CD4-positive, alpha-beta T cell (primary cell): Measurements from ENCODE around the gene QSOX1. TPM values are rescaled to one million over a fixed set of nuclear protein-coding genes. Genes with fewer than 3 reads are reported as not detected.

Experiments
- ATAC-seq: fragments of 200-7000 bp; cut with Tn5 transposase; one replicate; pipeline ENCODE4 v1.10.0; 2022; ENCODE audit warnings: mild to moderate bottlenecking; ENCODE audit not compliant: poor library complexity
- CTCF ChIA-PET: fragments of 350-600 bp; sonication (Branson Sonifier 250); formaldehyde crosslinking; loops from one replicate; lab custom pipeline; 2021; ENCODE audit warnings: antibody characterized with exemption, inconsistent platforms; lab: Charles Lee
- POLR2A ChIA-PET: fragments of 350-600 bp; sonication (Branson Sonifier 250); formaldehyde crosslinking; loops from one replicate; lab custom pipeline; 2021; ENCODE audit warnings: antibody characterized with exemption, inconsistent platforms; lab: Charles Lee
- DNase-seq, 14 experiments: peaks; one replicate each; pipeline ENCODE4 v3.0.0-alpha.2; 2013 to 2020; ENCODE audit warnings: mixed read lengths in 2 of 14
- H3K27ac ChIP-seq, 2 donors: one replicate each; pipeline versions ENCODE4 v1.5.1 to v1.7.0; 2013; ENCODE audit warnings: low read length in 2 of 2, low read depth in 1 of 2, mild to moderate bottlenecking in 1 of 2
- H3K27me3 ChIP-seq, 2 experiments: 1 replicate in 1 of 2; 2 replicates in 1 of 2; pipeline versions ENCODE4 v1.6.1 to v1.7.0; 2013; ENCODE audit warnings: low read length in 2 of 2, control low read depth in 1 of 2, mild to moderate bottlenecking in 1 of 2, moderate library complexity in 1 of 2; ENCODE audit not compliant: insufficient read depth in 2 of 2, control insufficient read depth in 1 of 2
- H3K36me3 ChIP-seq: one replicate; pipeline ENCODE4 v1.6.1; 2013; ENCODE audit warnings: low read length, control low read depth; ENCODE audit not compliant: insufficient read depth
- H3K4me1 ChIP-seq: one replicate; pipeline ENCODE4 v1.6.1; 2013; ENCODE audit warnings: low read length, control low read depth; ENCODE audit not compliant: insufficient read depth
- H3K4me3 ChIP-seq: one replicate; pipeline ENCODE4 v1.5.1; 2013; ENCODE audit warnings: mild to moderate bottlenecking, low read length, moderate library complexity
- H3K9me3 ChIP-seq, 2 experiments: 1 replicate in 1 of 2; 2 replicates in 1 of 2; pipeline versions ENCODE4 v1.6.1 to v1.7.0; 2013; ENCODE audit warnings: low read length in 2 of 2, mild to moderate bottlenecking in 2 of 2, control low read depth in 1 of 2, moderate library complexity in 1 of 2; ENCODE audit not compliant: control insufficient read depth in 1 of 2, insufficient read depth in 1 of 2
- H3K27ac Mint-ChIP-seq: one replicate; pipeline ENCODE4 v1.8.0; 2020; ENCODE audit warnings: mixed read lengths
- H3K27me3 Mint-ChIP-seq: one replicate; pipeline ENCODE4 v1.8.0; 2021; ENCODE audit warnings: mixed read lengths
- H3K36me3 Mint-ChIP-seq: one replicate; pipeline ENCODE4 v1.8.0; 2021; ENCODE audit warnings: low read depth, mixed read lengths
- H3K4me1 Mint-ChIP-seq: one replicate; pipeline ENCODE4 v1.8.0; 2021; ENCODE audit warnings: low read depth, mixed read lengths
- H3K4me3 Mint-ChIP-seq: one replicate; pipeline ENCODE4 v1.8.0; 2020; ENCODE audit warnings: mild to moderate bottlenecking, mixed read lengths
- H3K9me3 Mint-ChIP-seq: one replicate; pipeline ENCODE4 v1.8.0; 2020; ENCODE audit warnings: mixed read lengths
- CTCF ChIP-seq: fragments of 200-600 bp; IDR thresholded peaks from one replicate; pipeline ENCODE4 v1.8.0; 2022; ENCODE audit warnings: antibody characterized with exemption, mild to moderate bottlenecking
- intact Hi-C, 2 experiments: fragments of 100-400 bp; cut with DNase I in 1 of 2; cut with micrococcal nuclease in 1 of 2; formaldehyde crosslinking; loops; one replicate each; pipeline versions ENCODE4 v1.15.1 to v1.9.0; 2023 to 2025; cut with DNase I, micrococcal nuclease
- total RNA-seq, 174 experiments: library from RNA in 2 of 174; stranded (reverse) in 2 of 174; gene quantifications; one replicate each; pipeline ENCODE4 v1.2.3 and lab custom pipeline; 2021 to 2026

Gene QSOX1
- total RNA-seq, 2 experiments from 2014 or later, result 13.7 to 14.3 TPM

GRCh38 chr1:180229483-180230415, 75.1 kb downstream of the QSOX1 start, which contains the start of gene LHX4:
Gene LHX4 (plus strand): TSS chr1:180230264. CDS start chr1:180230530, 266 bp downstream.
- Mint-ChIP-seq H3K4me3 (peak within 1 kb of the TSS; percentile 76), H3K27me3 (peaks cover 89% of the 10 kb centered on the region), H3K9me3 (no peaks in the 10 kb centered on the region), H3K27ac (no peak within 1 kb of the TSS), H3K36me3 (no peaks in the 10 kb centered on the region), H3K4me1 (peaks cover 32% of the 10 kb centered on the region)
- H3K36me3 ChIP-seq, result no peaks in the 10 kb centered on the region
- TF ChIP-seq CTCF, result no peak
- intact Hi-C loops, result no loop called here
- DNase-seq, result peak in 4 of 14 experiments; percentile 19 to 55 (median 39)
- H3K27ac ChIP-seq, result no peak within 1 kb of the TSS
- ChIA-PET CTCF (no interaction called here), POLR2A (no interaction called here)
- peaks cover 67 to 82% of the 10 kb centered on the region in 2 experiments for H3K27me3 ChIP-seq
- peak; percentile 37 for ATAC-seq
- peak within 1 kb of the TSS; percentile 53 for H3K4me3 ChIP-seq
- peaks cover 56% of the 10 kb centered on the region for H3K4me1 ChIP-seq
- peaks cover 0 to 47% of the 10 kb centered on the region in 2 experiments for H3K9me3 ChIP-seq

- H3K4me1 Mint-ChIP-seq, result peaks cover 32% of the 10 kb centered on the region
- DNase-seq (no peak), ATAC-seq (peak; percentile 27)
- ChIA-PET CTCF (no interaction called here), POLR2A (no interaction called here)
- H3K9me3 Mint-ChIP-seq, result no peaks in the 10 kb centered on the region
- Histone ChIP-seq H3K36me3 (no peaks in the 10 kb centered on the region), H3K4me1 (peaks cover 62% of the 10 kb centered on the region), H3K4me3 (peak overlapping the region; percentile 53), H3K27ac (no peak overlapping the region), H3K9me3 (peaks cover 0 to 53% of the 10 kb centered on the region in 2 experiments), H3K27me3 (peaks cover 69 to 84% of the 10 kb centered on the region in 2 experiments)
- peak overlapping the region; percentile 76 for H3K4me3 Mint-ChIP-seq
- no peaks in the 10 kb centered on the region for H3K36me3 Mint-ChIP-seq
- intact Hi-C loops, result no loop called here
- peaks cover 89% of the 10 kb centered on the region for H3K27me3 Mint-ChIP-seq
- no peak for TF ChIP-seq CTCF
- no peak overlapping the region for H3K27ac Mint-ChIP-seq
Observed at GRCh38 chr1:180230416-180230790, 75.7 kb downstream of the QSOX1 start.

- Mint-ChIP-seq H3K4me1 (peaks cover 38% of the 10 kb centered on the region), H3K27me3 (peaks cover 89% of the 10 kb centered on the region), H3K36me3 (no peaks in the 10 kb centered on the region), H3K4me3 (peak overlapping the region; percentile 76), H3K9me3 (no peaks in the 10 kb centered on the region), H3K27ac (no peak overlapping the region)
- ATAC-seq (no peak), DNase-seq (peak in 1 of 14 experiments; percentile 20)
- H3K27ac ChIP-seq, result no peak overlapping the region
- peaks cover 68% of the 10 kb centered on the region for H3K4me1 ChIP-seq
- intact Hi-C loops, result no loop called here
- H3K4me3 ChIP-seq, result peak overlapping the region; percentile 53
- CTCF ChIA-PET, result no interaction called here
- H3K9me3 ChIP-seq, result peaks cover 0 to 56% of the 10 kb centered on the region in 2 experiments
- no peak for TF ChIP-seq CTCF
- POLR2A ChIA-PET, result no interaction called here
- H3K27me3 ChIP-seq, result peaks cover 74 to 84% of the 10 kb centered on the region in 2 experiments
- H3K36me3 ChIP-seq, result no peaks in the 10 kb centered on the region
Observed at GRCh38 chr1:180230791-180231505, 76.3 kb downstream of the QSOX1 start.
